IMR-90 (cell line): ENCODE measurements around the gene DNAH5. TPM values are rescaled to one million over a fixed set of nuclear protein-coding genes. Genes with fewer than 3 reads are reported as not detected.

ENCODE experiments used
- ATAC-seq: fragments of 200-7000 bp; cut with Tn5 transposase; 2 replicates; pipeline ENCODE4 v1.9.1; 2020; ENCODE audit warnings: low read depth, mild to moderate bottlenecking, moderate library complexity
- BruUV-seq: library from RNA; stranded (reverse); fragments of 400-500 nt; replicated peaks from 2 replicates; lab custom pipeline; 2021; lab: Mats Ljungman, UMichigan
- CTCF ChIA-PET: fragments of 300-600 bp; formaldehyde crosslinking; extraction: SDS; loops from one replicate; lab custom pipeline; 2021; ENCODE audit warnings: antibody characterized with exemption; lab: Yijun Ruan, JAX
- POLR2A ChIA-PET: fragments of 300-600 bp; sonication (Branson Sonifier 250); formaldehyde crosslinking; loops from one replicate; lab custom pipeline; 2022; ENCODE audit warnings: antibody characterized with exemption; ENCODE audit not compliant: unreplicated experiment; lab: Charles Lee
- DNase-seq: peaks from one replicate; pipeline ENCODE4 v3.0.0; 2013
- H2AFZ ChIP-seq: replicated peaks from 2 replicates; pipeline ENCODE3; 2013; ENCODE audit warnings: low read length, mild to moderate bottlenecking; ENCODE audit not compliant: poor library complexity
- H2AK5ac ChIP-seq: 2 replicates; pipeline ENCODE4 v1.6.1; 2013; ENCODE audit warnings: low read depth, low read length, inconsistent platforms
- H2AK9ac ChIP-seq: replicated peaks from 2 replicates; pipeline ENCODE3; 2013; ENCODE audit warnings: mild to moderate bottlenecking, low read depth, low read length, moderate library complexity; ENCODE audit not compliant: poor library complexity
- H2BK120ac ChIP-seq: 2 replicates; pipeline ENCODE4 v1.6.1; 2013; ENCODE audit warnings: low read depth, low read length, inconsistent platforms
- H2BK15ac ChIP-seq: 3 replicates; pipeline ENCODE4 v1.6.1; 2013; ENCODE audit warnings: low read depth, low read length, inconsistent platforms
- H2BK20ac ChIP-seq: 2 replicates; pipeline ENCODE4 v1.6.1; 2013; ENCODE audit warnings: low read depth, mild to moderate bottlenecking, inconsistent platforms, low read length, moderate library complexity
- H2BK5ac ChIP-seq: 2 replicates; pipeline ENCODE4 v1.6.1; 2013; ENCODE audit warnings: mild to moderate bottlenecking, low read depth, low read length, inconsistent platforms; ENCODE audit not compliant: poor library complexity, severe bottlenecking
- H3K14ac ChIP-seq: replicated peaks from 2 replicates; pipeline ENCODE4 v1.6.1; 2013; ENCODE audit warnings: low read depth, low read length, inconsistent platforms
- H3K18ac ChIP-seq: 2 replicates; pipeline ENCODE4 v1.6.1; 2013; ENCODE audit warnings: low read depth, low read length, control low read depth
- H3K23ac ChIP-seq: 2 replicates; pipeline ENCODE4 v1.6.1; 2013; ENCODE audit warnings: low read depth, low read length, inconsistent platforms
- H3K27ac ChIP-seq: 2 replicates; pipeline ENCODE4 v1.5.1; 2013; ENCODE audit warnings: mild to moderate bottlenecking, control low read depth, low read length; ENCODE audit not compliant: insufficient read depth
- H3K27me3 ChIP-seq: 2 replicates; pipeline ENCODE4 v1.6.1; 2013; ENCODE audit warnings: low read length; ENCODE audit not compliant: control insufficient read depth, insufficient read depth
- H3K36me3 ChIP-seq: 2 replicates; pipeline ENCODE4 v1.6.1; 2013; ENCODE audit warnings: low read length, mixed read lengths; ENCODE audit not compliant: control insufficient read depth, insufficient read depth
- H3K4ac ChIP-seq: 2 replicates; pipeline ENCODE4 v1.6.1; 2013; ENCODE audit warnings: low read depth, low read length, inconsistent platforms
- H3K4me1 ChIP-seq: 2 replicates; pipeline ENCODE4 v1.6.1; 2013; ENCODE audit warnings: low read length, mixed read lengths; ENCODE audit not compliant: control insufficient read depth, insufficient read depth
- H3K4me2 ChIP-seq: 2 replicates; pipeline ENCODE4 v1.6.1; 2013; ENCODE audit warnings: low read depth, mild to moderate bottlenecking, control low read depth, low read length, moderate library complexity
- H3K4me3 ChIP-seq: 2 replicates; pipeline ENCODE4 v1.5.1; 2013; ENCODE audit warnings: low read depth, mild to moderate bottlenecking, control low read depth, low read length, moderate library complexity; ENCODE audit not compliant: insufficient read depth
- H3K56ac ChIP-seq: 2 replicates; pipeline ENCODE4 v1.6.1; 2013; ENCODE audit warnings: low read length, inconsistent platforms; ENCODE audit not compliant: insufficient read depth; ENCODE audit errors: extremely low read depth
- H3K79me1 ChIP-seq, 2 experiments: 2 replicates each; pipeline ENCODE4 v1.6.1; 2013; ENCODE audit warnings: low read length in 2 of 2, inconsistent platforms in 1 of 2, low read depth in 1 of 2
- H3K9ac ChIP-seq: 2 replicates; pipeline ENCODE4 v1.6.1; 2013; ENCODE audit warnings: low read depth, low read length, control low read depth
- H3K9me1 ChIP-seq: 2 replicates; pipeline ENCODE4 v1.6.1; 2013; ENCODE audit warnings: low read length, inconsistent platforms; ENCODE audit not compliant: insufficient read depth
- H3K9me3 ChIP-seq: 2 replicates; pipeline ENCODE4 v1.6.1; 2013; ENCODE audit warnings: low read length; ENCODE audit not compliant: control insufficient read depth, insufficient read depth
- H4K20me1 ChIP-seq: 2 replicates; pipeline ENCODE4 v1.6.1; 2013; ENCODE audit warnings: low read length, inconsistent platforms; ENCODE audit not compliant: insufficient read depth
- H4K5ac ChIP-seq: 2 replicates; pipeline ENCODE4 v1.6.1; 2013; ENCODE audit warnings: mild to moderate bottlenecking, low read depth, low read length, control low read depth
- H4K8ac ChIP-seq, 2 experiments: 2 replicates each; pipeline ENCODE4 v1.6.1; 2013; ENCODE audit warnings: low read depth in 2 of 2, low read length in 2 of 2, control low read depth in 1 of 2, inconsistent platforms in 1 of 2
- H4K91ac ChIP-seq: 2 replicates; pipeline ENCODE4 v1.6.1; 2013; ENCODE audit warnings: low read depth, low read length, inconsistent platforms; ENCODE audit not compliant: insufficient read depth
- BHLHE40 ChIP-seq: fragments of 150-350 bp; IDR thresholded peaks from 2 replicates; pipeline ENCODE4 v1.6.1; 2016; ENCODE audit warnings: mild to moderate bottlenecking, low read depth, low read length
- CEBPB ChIP-seq: IDR thresholded peaks from 2 replicates; pipeline ENCODE4 v1.6.1; 2012; ENCODE audit warnings: low read depth, low read length, improper control_type of control experiment
- FOS ChIP-seq: fragments of 150-350 bp; IDR thresholded peaks from 2 replicates; pipeline ENCODE4 v1.6.1; 2016; ENCODE audit warnings: low read depth, low read length
- MAFK ChIP-seq: IDR thresholded peaks from 2 replicates; pipeline ENCODE4 v1.6.1; 2012; ENCODE audit warnings: low read depth, low read length, improper control_type of control experiment
- MAZ ChIP-seq: IDR thresholded peaks from 2 replicates; pipeline ENCODE4 v1.6.1; 2012; ENCODE audit warnings: low read depth, mild to moderate bottlenecking, low read length, improper control_type of control experiment, moderate library complexity, borderline replicate concordance
- MXI1 ChIP-seq: IDR thresholded peaks from 2 replicates; pipeline ENCODE4 v1.6.1; 2012; ENCODE audit warnings: low read depth, mild to moderate bottlenecking, low read length, moderate library complexity, borderline replicate concordance
- NFE2L2 ChIP-seq: fragments of 150-350 bp; IDR thresholded peaks from 2 replicates; pipeline ENCODE4 v1.6.1; 2016; ENCODE audit warnings: low read depth, mild to moderate bottlenecking, low read length
- RAD21 ChIP-seq: IDR thresholded peaks from 2 replicates; pipeline ENCODE4 v1.6.1; 2012; ENCODE audit warnings: low read length, improper control_type of control experiment
- RCOR1 ChIP-seq: IDR thresholded peaks from 2 replicates; pipeline ENCODE4 v1.6.1; 2012; ENCODE audit warnings: mild to moderate bottlenecking, low read length, improper control_type of control experiment; ENCODE audit not compliant: insufficient replicate concordance
- RFX5 ChIP-seq: IDR thresholded peaks from 2 replicates; pipeline ENCODE4 v1.8.0; 2012; ENCODE audit warnings: low read depth, mild to moderate bottlenecking, low read length, moderate library complexity
- WGBS, 2 experiments: methylation state at CpG; one replicate each; pipeline versions ENCODE4 v1.1.5 to v1.1.7; 2013; ENCODE audit warnings: missing lambda C conversion rate in 2 of 2; ENCODE audit not compliant: insufficient read length in 1 of 2; ENCODE audit errors: extremely low coverage in 2 of 2; 5-methylcytosine and 5-hydroxymethylcytosine counted together
- dilution Hi-C: fragments of 300-500 bp; cut with HindIII; formaldehyde crosslinking; loops from one replicate; pipeline ENCODE4 v1.14.3; 2018; ENCODE audit warnings: low sequenced_read_pairs; ENCODE audit not compliant: unreplicated experiment
- in situ Hi-C: fragments of 300-500 bp; cut with MboI; formaldehyde crosslinking; loops from 3 replicates; pipeline ENCODE4 v1.14.3; 2019; ENCODE audit warnings: low sequenced_read_pairs, inconsistent platforms, mixed read lengths
- intact Hi-C: fragments of 100-400 bp; cut with micrococcal nuclease; formaldehyde crosslinking; loops from 2 replicates; pipeline ENCODE4 v1.10.0; 2022
- polyA plus RNA-seq, 3 experiments: library from polyadenylated mRNA; depleted of rRNA; stranded (reverse); fragments of >200 nt; gene quantifications; 2 replicates each; pipeline ENCODE4 v1.2.3, GENCODE V29; 2012; ENCODE audit warnings: low replicate concordance in 1 of 3
- total RNA-seq: library from RNA; depleted of rRNA; stranded (reverse); fragments of >200 nt; gene quantifications from 2 replicates; pipeline ENCODE4 v1.2.3, GENCODE V29; 2012
- TF ChIP-seq, protein P1 (sequence below): conservative IDR thresholded peaks from 2 replicates; pipeline ENCODE4 v1.5.1; 2012; ENCODE audit warnings: mild to moderate bottlenecking, low read depth, low read length, improper control_type of control experiment
- TF ChIP-seq, protein P2 (sequence below): fragments of 150-350 bp; IDR thresholded peaks from 2 replicates; pipeline ENCODE4 v1.6.1; 2017; ENCODE audit warnings: mild to moderate bottlenecking, antibody characterized with exemption, low read length, low read depth

DNAH5 gene
- total and polyA plus RNA-seq, 2 of the 4 experiments (the other 2 are of a cell fraction): 1.9 to 4.3 TPM

DNA sequence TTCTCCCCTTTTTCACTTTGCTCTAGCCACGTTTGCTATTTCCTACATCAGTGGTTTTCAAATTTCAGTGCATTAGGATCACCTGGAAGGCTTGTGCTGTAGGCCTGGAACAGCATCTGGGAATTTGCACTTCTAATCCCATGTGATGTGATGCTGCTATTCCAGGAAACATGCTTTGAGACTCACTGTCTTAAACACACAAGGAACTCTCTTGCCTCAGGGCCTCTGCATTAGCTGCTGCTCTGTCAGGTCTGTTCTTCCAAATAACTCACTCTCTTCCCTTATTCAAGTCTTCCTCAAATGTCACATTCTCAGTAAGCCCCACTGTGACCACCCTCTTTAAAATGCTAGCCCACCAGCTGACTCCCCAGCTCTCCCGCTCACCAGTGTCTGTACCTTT lies 204.0 kb downstream of the DNAH5 start:
- POLR2A ChIA-PET: no interaction called here
- H3K4me3 ChIP-seq: no peak overlapping the region
- TF ChIP-seq CEBPB (no peak), MAZ (no peak), BHLHE40 (no peak), RAD21 (no peak), NFE2L2 (no peak), MAFK (no peak), RCOR1 (no peak), MXI1 (no peak), RFX5 (no peak), FOS (no peak)
- TF ChIP-seq, protein P1, sequence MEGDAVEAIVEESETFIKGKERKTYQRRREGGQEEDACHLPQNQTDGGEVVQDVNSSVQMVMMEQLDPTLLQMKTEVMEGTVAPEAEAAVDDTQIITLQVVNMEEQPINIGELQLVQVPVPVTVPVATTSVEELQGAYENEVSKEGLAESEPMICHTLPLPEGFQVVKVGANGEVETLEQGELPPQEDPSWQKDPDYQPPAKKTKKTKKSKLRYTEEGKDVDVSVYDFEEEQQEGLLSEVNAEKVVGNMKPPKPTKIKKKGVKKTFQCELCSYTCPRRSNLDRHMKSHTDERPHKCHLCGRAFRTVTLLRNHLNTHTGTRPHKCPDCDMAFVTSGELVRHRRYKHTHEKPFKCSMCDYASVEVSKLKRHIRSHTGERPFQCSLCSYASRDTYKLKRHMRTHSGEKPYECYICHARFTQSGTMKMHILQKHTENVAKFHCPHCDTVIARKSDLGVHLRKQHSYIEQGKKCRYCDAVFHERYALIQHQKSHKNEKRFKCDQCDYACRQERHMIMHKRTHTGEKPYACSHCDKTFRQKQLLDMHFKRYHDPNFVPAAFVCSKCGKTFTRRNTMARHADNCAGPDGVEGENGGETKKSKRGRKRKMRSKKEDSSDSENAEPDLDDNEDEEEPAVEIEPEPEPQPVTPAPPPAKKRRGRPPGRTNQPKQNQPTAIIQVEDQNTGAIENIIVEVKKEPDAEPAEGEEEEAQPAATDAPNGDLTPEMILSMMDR: no peak
- TF ChIP-seq, protein P2, sequence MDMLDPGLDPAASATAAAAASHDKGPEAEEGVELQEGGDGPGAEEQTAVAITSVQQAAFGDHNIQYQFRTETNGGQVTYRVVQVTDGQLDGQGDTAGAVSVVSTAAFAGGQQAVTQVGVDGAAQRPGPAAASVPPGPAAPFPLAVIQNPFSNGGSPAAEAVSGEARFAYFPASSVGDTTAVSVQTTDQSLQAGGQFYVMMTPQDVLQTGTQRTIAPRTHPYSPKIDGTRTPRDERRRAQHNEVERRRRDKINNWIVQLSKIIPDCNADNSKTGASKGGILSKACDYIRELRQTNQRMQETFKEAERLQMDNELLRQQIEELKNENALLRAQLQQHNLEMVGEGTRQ: no peak
- no peak overlapping the region for H2BK20ac ChIP-seq
- peaks cover 3% of the 10 kb centered on the region; the same call in 1 of the 2 replicates for H3K4me1 ChIP-seq
- no peaks in the 10 kb centered on the region for H3K79me1 ChIP-seq
- dilution Hi-C loops: no loop called here
- peak overlapping the region; percentile 44; the same call in 1 of the 2 replicates for H3K14ac ChIP-seq
- H3K9ac ChIP-seq: no peak overlapping the region
- H2BK120ac ChIP-seq: no peak overlapping the region
- H3K27me3 ChIP-seq: no peaks in the 10 kb centered on the region
- H3K23ac ChIP-seq: no peak overlapping the region
- H4K91ac ChIP-seq: 0 out of 2 replicates have a peak overlapping the region, but pooled peaks have one; percentile 0
- no CpG with 5 or more reads among the region's 2 CpGs for WGBS, 2 experiments
- peak overlapping the region; percentile 67; the same call in 1 of the 3 replicates for H2BK15ac ChIP-seq
- no peak overlapping the region for H3K4me2 ChIP-seq
- BruUV-seq: no TSS peak
- H2AK5ac ChIP-seq: 0 out of 2 replicates have a peak overlapping the region, but pooled peaks have one; percentile 40
- no peaks in the 10 kb centered on the region for H3K9me1 ChIP-seq
- no peaks in the 10 kb centered on the region for H3K9me3 ChIP-seq
- no peak for DNase-seq
- H3K27ac ChIP-seq: no peak overlapping the region
- CTCF ChIA-PET: no interaction called here
- H3K4ac ChIP-seq: no peak overlapping the region
- intact Hi-C loops: no loop called here
- H3K36me3 ChIP-seq: peaks cover 1% of the 10 kb centered on the region; the same call in 1 of the 2 replicates
- H2AK9ac ChIP-seq: no peak overlapping the region
- ATAC-seq: no peak
- no peak overlapping the region for H3K18ac ChIP-seq
- in situ Hi-C loops: no loop called here
- no peak overlapping the region for H2BK5ac ChIP-seq
- H3K56ac ChIP-seq: no peak overlapping the region
- H2AFZ ChIP-seq: peak overlapping the region; percentile 60
- no peak overlapping the region for H4K5ac ChIP-seq
- no peaks in the 10 kb centered on the region for H4K20me1 ChIP-seq
- peak overlapping the region in 1 of 2 experiments; percentile 20; a peak in 1 of 4 replicates for H4K8ac ChIP-seq
